BE2C (cell line): Measurements from ENCODE around the gene ADCY6.

Experiments
- DNase-seq: peaks from one replicate; pipeline ENCODE4 v3.0.0-alpha.2; 2020
- H3K27me3 ChIP-seq: fragments of 250-450 bp; sonication (Bioruptor Pico); 2 replicates; pipeline ENCODE4 v1.5.1; 2020; ENCODE audit warnings: mild to moderate bottlenecking
- H3K36me3 ChIP-seq: fragments of 250-450 bp; sonication (Bioruptor Pico); 2 replicates; pipeline ENCODE4 v1.5.1; 2020; ENCODE audit warnings: mild to moderate bottlenecking
- H3K4me1 ChIP-seq: fragments of 250-450 bp; sonication (Bioruptor Pico); 2 replicates; pipeline ENCODE4 v1.5.1; 2020
- H3K4me3 ChIP-seq: 2 replicates; pipeline ENCODE4 v1.5.1; 2011; ENCODE audit warnings: low read depth, low read length
- H3K9me3 ChIP-seq: fragments of 250-450 bp; sonication (Bioruptor Pico); 2 replicates; pipeline ENCODE4 v1.5.1; 2020
- CTCF ChIP-seq: IDR thresholded peaks from 2 replicates; pipeline ENCODE4 v1.5.1; 2012; ENCODE audit warnings: mild to moderate bottlenecking, low read depth, low read length

The ADCY6 gene

GRCh38 chr12:48717252-48717695, 71.6 kb downstream of the ADCY6 start:
- no peak for TF ChIP-seq CTCF
- DNase-seq, result no peak

DNA sequence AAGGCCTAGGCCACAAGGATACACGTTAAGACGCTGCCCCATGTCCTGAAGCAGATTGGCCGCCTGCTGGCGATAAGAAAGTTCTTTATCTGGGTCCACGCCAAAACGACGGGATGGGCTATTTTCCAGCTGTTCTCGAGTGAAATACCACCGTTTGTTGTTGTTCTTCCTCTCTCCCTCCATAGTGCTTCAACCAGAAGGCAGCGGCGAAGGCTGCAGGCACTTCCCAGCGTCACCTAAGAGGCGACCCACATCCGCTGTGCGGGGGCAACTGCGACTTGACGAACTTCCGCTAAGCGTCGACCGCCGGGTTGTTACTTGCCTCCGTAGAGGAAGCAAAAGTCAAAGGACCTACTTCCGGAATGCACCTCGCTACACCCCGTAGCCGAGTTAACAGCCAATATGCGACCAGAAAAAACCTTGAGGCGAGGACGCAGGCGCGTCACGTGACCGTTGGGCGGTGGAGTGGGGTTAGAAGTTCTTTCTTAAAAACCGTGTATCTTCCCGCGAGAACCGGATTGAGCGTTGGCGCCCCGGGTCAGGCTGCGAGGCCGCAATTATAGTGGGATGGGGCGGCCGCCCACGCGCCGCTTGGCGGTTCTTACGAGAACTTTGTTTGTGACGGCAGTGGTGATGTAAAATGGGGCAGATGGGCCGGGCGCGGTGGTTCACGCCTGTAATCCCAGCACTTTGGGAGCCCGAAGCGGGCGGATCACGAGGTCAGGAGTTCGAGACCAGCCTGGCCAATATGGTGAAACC, 72.2 kb downstream of the ADCY6 start, which contains the start of gene CCNT1:
CCNT1 (minus strand) TSS at position 215 of the 759 bp plus-strand sequence; CDS start at position 183, 32 bp downstream.
- DNase-seq, result peak; percentile 98
- Histone ChIP-seq H3K27me3 (no peaks in the 10 kb centered on the region), H3K36me3 (peaks cover 24% of the 10 kb centered on the region), H3K4me3 (peak within 1 kb of the TSS; percentile 96), H3K4me1 (no peaks in the 10 kb centered on the region), H3K9me3 (no peaks in the 10 kb centered on the region)
- TF ChIP-seq CTCF, result 0 out of 2 replicates have a peak, but pooled peaks have one; percentile 24

More at GRCh38 chr12:48717252-48717695, 71.6 kb downstream of the ADCY6 start:
- Histone ChIP-seq H3K36me3 (peaks cover 18% of the 10 kb centered on the region), H3K9me3 (no peaks in the 10 kb centered on the region), H3K4me1 (no peaks in the 10 kb centered on the region), H3K27me3 (no peaks in the 10 kb centered on the region), H3K4me3 (peak overlapping the region; percentile 96)
